OCI-LY7 (cell line): ENCODE measurements around the gene LUZP1.

Source experiments
- CTCF ChIP-seq: fragments of 200-600 bp; sonication (generic); conservative IDR thresholded peaks from 2 replicates; pipeline ENCODE4 v1.5.1; 2014; ENCODE audit warnings: mild to moderate bottlenecking, antibody characterized with exemption, low read length, moderate library complexity, mixed read lengths
- EZH2phosphoT487 ChIP-seq: fragments of 200-600 bp; sonication (generic); IDR thresholded peaks from 2 replicates; pipeline ENCODE4 v1.6.1; 2018; ENCODE audit warnings: low read depth, borderline replicate concordance, mild to moderate bottlenecking, mixed run types, antibody characterized with exemption, low read length, moderate library complexity, mixed read lengths

- no peak for TF ChIP-seq CTCF
- no peak for TF ChIP-seq EZH2phosphoT487
These were observed 24.9 kb upstream of the LUZP1 start for GRCh38 chr1:23193391-23194118.
